Hematopoietic multipotent progenitor cell treated with erythropoietin and hydrocortisone succinate and interleukin-3 and kit ligand, for 15 days (in vitro differentiated cells): ENCODE results near the gene JUN.
A peak's percentile ranks its signal among the peaks of the same experiment; 100 is the strongest.

Experiments
- DNase-seq: peaks from one replicate; pipeline ENCODE4 v3.0.0-alpha.2; 2015; ENCODE audit warnings: low spot score

The JUN gene

DNA sequence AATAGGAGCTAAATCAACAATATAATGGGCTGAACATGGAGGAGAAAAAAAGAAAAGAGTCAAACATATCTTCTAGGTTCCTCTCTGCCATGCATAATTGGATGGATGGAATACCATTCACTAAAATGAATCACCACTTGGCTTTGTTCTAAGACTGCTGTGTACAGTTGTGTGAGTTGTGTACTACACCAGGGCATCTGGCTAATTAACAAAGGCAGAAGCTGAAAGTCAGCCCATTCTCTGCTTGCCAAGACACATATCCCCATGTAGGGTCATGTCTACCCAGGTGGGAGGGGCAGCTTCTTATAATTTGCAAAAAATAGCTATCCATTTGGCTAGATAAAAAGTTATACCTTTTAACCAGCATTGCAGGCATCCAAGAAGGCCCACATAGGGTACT is 21.0 kb downstream of the JUN start:
- DNase-seq: no peak

DNA sequence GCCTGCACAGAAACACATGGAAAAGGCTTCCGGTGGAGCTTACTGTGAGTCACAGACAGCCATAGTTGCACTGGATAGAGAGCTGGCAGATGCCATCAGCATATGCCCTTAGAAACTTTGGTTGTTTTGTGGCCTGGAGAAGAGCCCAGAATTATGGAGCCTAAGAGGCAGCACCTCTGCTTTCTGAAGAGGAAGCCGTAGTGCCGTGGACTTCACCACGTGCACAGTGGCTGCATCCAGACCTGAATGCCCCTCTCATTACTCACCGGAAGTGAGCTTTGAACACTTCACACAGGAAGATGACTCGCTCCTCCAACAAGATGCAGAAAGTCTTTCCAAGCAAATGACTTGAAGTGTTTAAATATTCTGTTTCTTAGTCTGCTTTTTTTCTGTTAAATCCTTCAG is 28.4 kb downstream of the JUN start:
- DNase-seq: no peak

DNA sequence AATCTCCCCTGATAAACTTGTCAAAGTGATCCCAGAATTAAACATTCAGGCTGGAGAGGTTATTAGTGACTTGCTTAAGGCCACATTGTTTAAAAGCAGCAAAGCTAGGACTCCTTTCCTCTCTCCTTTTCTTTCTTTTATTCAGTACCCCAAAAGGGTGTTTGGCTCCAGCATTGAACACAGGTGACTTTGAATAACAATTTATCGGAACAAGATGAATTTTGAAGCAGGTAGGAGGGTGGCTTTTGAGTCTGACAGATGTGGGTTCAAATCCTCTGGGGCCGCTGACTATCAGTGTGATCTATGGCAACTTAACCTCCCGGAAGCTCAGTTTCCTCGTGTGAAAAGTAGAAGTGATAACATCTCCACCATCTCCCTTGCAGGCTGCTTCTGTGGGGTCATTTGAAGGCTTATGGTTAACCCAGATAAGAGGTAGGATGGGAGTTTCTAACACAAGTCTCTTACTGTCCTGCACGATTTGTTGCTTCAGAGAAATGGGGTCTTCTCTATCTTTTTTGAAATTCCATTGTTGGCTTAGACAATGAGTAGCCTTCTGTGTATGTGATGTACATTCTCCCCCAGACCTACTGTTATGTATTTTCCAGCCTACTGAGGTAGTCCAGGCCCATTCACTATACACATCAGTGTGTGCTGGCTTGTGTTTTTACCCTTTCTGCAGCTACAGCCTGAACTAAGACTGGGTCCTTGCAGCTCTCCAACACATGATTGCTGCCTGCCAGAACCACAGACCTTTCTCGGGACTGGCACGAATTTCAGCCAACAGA is 29.0 kb downstream of the JUN start:
- no peak for DNase-seq

DNA sequence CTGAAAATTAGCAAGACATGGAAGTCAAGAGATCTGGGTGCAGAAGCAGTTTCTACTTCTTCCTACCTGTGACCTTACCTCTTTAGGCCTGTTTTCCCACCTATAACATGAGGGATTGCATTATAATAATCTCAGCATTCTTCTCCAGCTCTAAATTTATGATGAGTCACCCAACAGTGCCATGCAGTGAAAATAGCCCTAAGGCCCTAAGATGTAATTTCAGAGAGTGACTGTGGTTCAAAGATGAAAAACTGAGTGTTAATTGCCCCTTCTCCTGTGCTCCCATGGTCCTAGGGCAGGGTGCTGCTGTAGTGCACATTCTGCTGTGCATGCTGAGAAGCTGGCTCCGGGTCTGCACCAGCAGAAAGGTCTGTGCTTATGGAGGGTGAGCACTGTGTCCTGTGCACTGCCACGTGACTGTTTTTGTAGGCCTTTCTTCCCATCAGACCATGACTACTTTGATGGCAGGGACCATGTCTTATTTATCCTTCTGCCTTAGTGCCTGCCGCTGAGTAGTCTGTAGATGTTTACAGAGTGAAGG is 29.7 kb downstream of the JUN start:
- no peak for DNase-seq

DNA sequence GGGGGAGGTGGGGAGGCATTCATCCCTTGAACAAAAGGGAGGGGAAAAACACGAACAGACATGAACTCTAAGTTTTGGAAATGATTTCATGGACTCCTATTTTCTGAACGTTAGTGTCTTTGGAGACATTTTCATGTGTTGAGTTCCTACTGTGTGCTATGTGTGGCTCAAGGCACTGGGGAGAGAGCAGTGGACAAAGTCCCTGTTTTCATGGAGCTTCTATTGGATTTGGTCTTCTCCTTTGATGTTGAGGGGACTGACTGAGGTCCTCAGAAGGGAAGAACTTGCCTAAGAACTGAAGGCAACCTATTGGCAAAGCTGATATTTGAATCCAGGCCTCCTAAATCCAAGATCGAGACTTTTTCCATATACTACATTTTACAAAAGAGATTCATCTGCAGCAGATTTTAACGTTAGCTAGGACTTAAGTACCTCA is 30.4 kb downstream of the JUN start:
- DNase-seq: no peak

DNA sequence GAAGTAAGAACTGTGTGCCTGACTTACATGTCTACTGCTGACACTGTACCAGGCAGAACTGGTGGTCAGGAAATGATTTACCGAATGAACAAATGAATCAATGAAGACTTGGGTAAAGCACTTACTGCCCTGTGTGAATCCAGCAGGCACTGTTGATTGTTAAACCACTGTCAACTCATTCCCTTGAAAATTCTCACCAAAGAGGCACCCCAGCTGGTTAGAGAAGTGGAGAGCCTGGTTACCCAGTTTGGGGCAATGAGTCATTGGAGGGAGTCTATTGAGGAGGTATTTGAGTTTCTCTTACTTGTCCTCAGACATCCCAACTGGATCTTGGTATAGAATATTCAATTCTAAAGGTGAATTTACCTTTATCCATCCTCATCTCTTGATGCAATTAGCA is 34.2 kb downstream of the JUN start:
- no peak for DNase-seq

DNA sequence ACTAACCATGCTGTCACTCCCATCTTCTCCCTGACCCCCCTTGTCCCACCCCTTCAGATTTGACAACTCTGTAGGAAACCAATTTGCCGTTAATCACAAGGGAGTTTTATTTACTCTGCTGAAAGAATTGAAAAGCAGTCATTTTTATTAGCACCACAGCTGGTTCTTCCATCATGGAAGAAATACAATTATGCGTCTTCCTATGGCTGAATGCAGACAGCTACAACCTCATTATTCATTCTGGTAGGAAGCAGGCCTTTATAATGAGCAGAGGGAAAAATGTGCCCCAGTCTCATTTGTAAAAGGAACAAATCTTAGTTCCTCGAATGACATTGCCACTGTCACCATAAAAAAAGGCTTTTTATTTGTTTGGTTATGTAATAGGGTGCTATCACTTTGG is 35.2 kb downstream of the JUN start:
- DNase-seq: no peak

DNA sequence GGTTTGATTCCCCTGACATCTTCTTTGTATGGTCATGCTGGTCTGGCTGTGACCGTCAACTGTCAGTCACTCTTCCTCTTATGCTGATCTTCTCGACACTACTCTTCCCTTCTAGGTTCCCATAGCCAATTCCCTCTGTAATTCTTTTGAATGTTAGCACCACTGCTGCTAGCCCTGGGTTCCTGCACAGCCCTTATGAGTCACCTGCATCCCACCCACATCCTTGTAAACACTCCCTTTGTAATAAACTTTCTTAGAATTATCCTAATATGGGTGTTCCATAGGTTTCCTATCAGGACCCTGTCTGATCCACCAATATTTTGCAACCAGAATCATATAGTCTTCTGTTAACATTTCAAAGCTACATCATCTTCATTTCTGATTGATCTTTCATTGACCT is 37.1 kb downstream of the JUN start:
- no peak for DNase-seq

DNA sequence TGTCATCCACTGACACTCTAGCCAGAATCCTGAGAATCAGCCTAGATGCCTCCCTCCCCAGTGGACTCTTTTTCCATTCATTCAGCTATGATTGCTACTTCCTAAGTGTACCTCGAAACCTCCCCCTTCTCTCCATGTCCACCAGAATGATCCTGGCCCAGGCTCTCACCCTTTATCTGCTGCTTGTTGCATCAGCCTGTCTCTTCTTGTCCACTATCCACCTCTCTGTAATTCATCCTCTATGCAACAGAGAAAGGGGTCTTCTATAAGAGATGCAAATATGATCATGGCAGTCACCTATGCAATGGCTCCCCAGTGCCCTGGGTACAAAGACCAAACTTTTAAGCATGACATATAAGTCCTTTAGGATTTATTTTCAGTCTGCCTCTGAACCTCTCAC is 37.7 kb downstream of the JUN start:
- DNase-seq: no peak

DNA sequence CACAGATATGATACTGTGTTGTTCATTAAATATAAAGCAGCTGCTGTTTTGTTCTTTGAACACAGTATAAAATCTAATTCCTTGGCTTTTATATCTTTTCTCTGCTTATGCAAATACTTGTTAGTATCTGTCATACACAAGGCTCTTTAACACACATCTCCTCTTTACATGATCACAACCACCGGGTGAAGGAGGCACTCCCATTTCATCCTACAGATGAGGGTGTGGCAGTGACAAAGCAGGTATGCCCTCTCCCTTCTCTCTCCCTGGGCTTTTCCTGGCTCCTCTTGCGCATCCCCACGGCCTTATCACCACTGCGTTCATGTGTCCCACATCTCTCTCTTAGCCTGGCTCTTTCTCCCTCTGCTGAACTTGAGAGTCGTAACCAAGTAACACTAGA is 38.2 kb downstream of the JUN start:
- no peak for DNase-seq

DNA sequence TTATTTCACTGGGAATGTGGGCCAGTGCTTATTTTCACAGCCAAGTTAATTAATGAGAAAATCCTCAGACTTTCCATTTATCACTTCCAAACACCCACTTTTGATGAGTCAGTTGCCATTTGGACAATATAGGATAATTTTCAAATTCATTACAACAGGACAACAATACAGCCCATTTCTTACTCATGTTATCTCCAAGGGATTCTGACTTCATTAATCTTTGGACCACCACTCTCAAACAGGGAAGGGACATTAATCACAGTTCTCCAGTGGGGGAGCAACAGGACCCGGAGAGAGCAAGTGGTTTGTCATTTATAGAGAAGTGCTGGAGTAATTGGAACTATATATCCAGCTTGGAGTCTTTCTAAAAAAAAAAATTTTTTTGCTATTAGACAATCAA is 38.7 kb downstream of the JUN start:
- no peak for DNase-seq

DNA sequence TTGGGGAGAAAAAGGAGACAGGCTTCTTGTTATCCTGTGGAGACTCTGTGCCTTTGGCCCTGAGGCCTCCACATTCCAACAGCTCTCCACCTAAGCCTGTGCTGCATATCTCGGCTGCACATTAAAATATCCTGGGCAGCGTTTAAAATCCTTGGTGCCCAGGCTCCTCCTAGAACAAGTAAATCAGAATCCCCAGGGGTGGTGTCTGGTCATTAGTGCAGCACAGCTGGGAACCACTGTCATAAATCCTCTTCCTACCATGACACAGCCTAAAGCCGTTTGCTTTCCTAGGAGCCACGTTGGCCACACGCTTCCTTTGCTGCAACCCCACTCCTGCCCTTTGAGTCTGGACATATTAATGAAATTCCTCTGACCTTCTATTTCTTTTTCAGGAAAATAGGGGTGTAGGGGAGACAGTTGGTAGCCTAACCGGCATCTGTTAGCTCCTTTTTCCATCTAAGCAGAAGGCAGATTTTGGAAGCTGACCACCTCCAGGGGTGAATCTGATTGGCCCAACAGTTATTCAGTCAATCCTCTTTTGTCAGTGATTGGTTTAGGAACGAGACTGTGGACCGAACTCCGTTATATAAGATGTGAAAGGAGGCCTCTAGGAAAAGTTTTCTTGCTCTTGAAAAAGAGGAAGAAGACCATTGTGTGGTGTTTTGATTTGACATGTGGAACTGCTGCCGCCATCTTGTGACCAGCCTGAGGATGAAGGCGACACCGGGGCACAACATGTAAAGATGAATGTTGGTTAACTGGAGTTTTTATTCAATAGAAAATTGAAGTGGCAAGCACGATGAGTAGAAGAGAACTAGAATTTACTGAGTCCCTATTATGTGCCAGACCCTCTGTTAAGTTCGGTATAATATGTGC is 41.9 kb downstream of the JUN start:
- no peak for DNase-seq

DNA sequence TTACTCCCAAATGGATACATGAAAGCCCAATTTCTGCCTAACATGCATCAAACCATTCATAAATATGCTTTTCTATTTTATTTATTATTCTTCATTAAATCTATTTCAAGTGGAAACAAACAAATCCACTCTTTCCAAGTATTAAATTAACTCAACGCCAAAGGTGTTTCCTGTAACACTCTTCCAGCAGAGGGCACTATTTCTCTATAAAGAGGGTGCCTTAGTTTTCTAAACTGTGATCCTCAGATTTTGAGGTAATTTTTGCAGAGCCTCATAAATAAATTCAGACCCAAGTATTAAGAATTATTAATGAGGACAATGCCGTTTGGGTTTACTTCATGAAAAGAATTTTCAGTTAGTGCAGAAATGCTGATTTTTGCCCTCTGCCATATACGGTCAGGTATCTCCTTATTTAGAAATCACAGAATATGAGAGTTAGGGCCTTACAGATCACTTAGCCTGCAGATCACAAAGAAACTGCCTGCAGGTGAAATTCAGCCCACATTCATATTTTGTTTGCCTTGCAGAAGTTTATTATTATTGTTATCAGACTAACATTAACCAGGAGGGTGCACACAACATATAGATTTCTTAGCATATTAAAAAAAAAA is 43.9 kb downstream of the JUN start:
- peak; percentile 68 for DNase-seq

DNA sequence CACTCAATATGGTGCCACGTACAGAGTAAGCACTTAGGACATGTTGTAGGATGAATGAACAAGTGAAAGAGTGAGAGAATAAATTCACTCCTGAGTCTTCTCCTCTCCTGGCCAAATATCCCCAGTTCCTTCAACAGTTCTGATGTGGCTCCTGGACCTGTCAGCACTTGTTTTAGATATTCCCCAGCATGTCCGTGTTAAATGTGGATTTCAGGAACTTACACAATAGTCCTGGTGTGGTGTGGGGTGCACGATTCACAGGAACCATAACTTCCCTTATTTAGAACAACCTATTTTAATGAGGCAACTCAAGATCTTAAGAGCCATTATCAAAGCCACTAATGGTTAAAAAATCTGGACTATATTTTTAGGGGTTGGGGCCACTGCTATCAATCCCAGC is 45.0 kb downstream of the JUN start:
- DNase-seq: no peak

DNA sequence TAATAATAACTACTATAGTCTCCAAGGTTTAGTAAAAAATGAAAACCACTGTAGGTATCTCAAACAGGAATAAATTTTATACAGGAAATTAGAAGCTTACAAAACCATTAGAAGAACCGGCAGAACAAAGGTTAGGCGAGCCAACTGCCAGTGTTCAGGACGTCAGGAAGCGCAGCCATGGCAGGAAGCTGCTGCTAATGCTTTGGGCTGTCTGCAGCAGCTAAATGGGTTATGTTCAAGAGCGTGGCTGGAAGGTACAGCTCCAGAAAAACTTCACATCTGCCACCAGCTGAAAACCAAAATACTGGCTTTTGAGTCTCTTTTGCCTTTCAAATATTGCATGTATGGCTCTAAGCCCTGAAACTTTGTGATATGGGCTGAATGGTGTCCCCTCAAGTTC is 48.3 kb downstream of the JUN start:
- no peak for DNase-seq

DNA sequence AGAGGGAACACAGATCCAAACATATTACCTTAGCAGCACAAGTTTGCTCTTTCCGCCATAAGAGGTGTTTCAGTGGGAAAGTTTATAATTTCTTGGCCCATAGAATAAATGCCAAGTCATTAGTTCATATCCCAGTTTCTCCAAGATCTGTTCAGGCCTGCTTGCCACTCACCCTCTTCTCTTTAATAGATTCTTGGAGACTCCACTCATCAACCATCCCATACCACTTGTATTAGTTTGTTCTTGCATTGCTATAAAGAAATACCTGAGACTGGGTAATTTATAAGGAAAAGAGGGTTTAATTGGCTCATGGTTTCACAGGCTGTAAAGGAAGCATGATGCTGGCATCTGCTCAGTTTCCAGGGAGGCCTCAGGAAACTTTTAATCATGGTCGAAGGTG is 49.2 kb downstream of the JUN start:
- no peak for DNase-seq

DNA sequence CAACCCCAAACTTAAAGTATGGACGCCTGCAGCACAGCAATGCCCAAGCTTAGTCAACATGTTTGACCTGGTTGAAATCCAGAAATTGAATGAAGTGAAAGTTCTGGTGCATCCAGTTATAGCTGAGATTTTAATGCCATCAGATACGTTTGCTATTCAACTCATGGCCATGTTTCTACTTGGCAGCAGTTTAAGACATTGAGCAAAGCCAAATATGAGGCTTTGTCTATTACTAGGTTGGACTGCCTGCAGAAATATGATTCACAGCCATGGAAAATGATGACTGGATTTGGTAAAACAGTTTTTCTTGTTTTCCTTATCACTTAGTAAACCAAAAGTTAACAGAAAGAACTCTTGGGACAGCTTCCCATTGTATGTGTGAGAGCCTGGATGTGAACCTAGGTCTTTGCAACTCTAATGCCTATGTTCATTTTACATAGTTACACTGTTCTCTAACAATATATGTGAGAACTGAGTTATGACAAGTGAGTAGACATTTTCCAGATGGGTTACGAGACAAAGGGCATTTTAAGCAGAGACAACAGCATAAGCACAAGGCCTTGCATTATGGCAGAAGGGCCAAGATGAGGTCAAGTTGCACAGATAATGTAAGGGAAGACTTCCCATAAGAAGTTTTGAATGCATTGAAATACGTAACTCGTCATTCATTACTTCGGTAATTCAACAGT is 51.6 kb downstream of the JUN start:
- no peak for DNase-seq
